Germinal center (tissue), 1 donor: Measurements from ENCODE around the gene GGT1.
"Not testable (repeated sequence)": the region's sequence is repeated elsewhere in the genome, so short reads cannot be mapped to it uniquely, and the experiment has no call there.

Experiments
- DNase-seq: peaks from one replicate; pipeline ENCODE4 v3.0.0; 2012; ENCODE audit warnings: mixed read lengths, low spot score

GGT1 gene

DNA sequence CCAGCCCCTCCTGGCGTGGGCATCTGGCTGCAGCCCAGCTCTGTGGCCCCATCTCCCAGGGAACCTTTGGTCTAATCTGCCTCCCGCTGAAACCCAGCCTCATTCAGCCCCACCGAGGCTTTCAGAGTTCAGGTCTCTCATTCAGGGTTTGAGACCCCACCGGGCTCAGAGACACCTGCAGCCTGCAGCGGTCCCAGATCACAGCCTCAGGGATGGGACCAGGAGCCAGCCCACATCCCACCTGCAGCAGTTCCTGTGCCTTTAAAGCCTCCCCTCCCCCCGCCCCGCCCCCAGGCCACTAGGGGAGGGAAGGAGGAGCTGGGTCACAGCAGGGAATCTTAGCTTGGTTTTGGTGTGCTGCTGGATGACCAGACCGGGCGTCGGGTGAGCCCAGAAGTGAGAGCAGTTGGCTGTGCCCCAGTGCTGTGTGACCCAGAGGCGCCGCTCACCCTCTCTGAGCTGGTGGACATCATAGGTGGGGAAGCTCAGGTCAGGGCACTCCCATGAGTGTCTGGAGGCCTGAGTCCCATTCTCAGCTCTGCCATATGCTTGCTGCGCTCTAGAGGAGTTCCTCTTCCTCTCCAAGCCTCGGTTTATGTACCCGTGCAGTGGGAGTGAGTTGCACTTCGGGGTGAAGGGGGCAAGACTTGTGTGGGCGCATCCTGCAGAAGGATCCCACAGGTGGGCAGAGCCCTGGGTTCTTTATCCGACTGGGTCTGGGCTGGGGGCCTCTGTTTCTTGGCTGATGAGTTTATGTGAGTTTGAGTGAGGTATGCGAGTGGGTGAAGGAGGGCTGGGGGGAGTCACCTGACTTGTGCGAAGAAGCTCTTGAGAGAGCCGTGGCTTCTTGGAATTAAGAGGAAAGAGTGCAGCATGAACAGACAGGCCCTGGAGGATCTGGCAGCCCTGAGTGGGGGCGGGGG lies at the start of gene GGT1:
Gene GGT1 (plus strand): TSS at position 347 of the 923 bp plus-strand sequence. CDS start 7,889 bp downstream, outside the sequence.
- not testable (repeated sequence) for DNase-seq

GRCh38 chr22:24553597-24554312 lies 49.2 kb upstream of the GGT1 start:
- DNase-seq: no peak

DNA sequence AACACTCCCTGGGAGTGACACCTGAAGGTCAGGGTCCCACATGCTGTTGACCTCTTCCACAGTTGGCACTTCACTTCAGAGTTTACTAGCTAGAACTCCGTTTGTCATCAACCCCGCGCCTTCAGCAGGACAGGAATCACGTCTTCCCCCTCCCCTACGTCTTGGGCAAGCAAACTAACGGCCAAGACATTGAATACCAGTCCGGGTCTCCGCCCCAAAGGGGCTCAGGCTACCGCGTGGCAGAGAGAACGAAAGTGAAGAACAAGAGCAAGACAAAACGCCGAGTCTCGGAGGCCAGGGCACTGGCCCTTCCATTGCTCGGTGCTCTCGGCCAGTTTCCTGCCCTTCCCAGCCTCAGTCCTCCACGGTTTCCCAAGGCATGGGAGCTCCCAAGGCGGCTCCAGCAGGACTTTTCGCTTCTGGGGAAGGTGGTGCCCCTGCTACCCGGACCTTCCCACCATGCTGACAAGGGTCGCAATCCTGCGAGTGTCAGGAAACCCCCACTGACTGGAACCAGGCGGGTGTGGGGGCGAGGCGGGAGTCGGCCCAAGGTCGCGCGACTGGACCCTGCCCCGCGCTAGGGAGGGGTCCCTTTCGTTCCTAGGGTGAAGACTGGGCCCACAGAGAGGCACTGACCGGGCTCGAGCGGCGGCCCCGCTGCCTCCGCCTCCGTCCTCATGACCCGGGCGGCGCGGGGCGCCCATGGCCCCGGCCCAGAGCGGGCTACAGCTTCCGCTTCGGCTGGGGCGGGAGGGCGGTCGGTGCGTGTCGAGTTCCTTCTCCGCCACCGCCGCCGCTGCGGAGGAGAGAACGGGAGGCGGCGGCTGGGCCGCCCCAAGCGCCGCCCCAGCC lies 48.5 kb upstream of the GGT1 start, which contains the start of gene GUCD1:
Gene GUCD1 (minus strand): TSS at position 826 of the 852 bp plus-strand sequence. CDS start 147 bp downstream, at position 679.
- DNase-seq: peak; percentile 36

DNA sequence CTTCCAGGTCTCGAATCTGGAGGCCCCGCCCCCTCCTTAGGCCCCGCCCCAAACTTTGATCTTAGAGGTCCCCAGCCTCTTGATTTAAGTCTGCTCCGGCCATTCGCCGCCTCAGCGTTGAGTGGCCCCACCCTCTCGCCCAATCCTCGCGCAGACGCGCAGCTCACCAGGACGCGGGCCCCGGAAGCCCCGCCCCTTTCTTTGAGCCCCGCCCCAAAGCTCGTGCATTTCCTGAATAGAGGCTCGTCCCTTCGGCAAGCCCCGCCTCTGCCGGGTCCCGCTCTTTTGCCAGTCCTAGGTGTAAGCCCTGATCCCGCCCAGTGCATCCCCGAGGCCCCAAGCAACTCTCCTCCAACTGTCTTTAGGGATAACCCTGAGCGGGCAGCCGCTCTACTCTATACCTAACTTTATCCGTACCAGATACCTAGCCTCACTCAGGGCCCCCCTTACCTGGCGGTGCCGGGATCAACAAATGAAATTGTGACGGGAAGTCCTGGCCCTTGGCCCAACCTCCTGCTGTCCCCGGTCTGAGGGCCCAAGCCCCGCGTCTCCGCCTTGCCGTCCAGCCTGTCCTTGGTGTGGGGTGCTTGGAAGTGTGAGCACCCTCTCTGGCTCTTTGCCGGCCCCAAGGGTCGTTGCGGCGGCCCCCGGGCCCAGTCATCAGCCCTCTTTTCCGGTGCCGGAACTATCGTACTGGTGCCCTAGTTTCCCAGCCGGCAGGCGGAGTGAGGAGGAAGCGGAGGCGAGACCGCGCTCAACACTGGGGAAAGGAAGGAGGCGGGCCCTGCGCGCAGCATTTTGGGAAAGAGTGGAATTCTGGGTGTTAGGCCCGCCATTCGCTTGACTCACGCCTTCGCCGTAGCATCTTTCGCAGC lies 47.6 kb upstream of the GGT1 start, which contains the start of gene SNRPD3:
Gene SNRPD3 (plus strand): TSS at position 835 of the 875 bp plus-strand sequence. CDS start 1,676 bp downstream, outside the sequence.
- DNase-seq: peak; percentile 100

GRCh38 chr22:24559471-24559870 lies 43.5 kb upstream of the GGT1 start:
- no peak for DNase-seq

DNA sequence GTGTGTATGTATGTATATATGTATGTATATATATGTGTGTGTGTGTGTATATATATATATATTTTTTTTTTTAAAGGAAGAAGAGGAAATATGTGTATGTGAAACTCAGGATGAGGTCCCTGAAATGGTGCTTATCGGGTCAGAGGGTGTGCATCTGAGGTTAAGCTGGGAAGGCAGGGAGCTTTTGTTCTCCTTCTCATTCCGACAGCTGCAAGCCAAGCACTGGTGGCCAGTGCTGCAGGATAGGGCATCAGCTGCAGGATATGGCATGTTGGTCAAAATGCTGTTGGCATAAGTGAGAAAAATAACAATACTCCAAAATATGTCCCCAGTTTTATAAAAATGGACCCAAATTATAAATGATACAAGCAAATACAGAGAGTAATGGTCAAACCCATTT lies 39.7 kb upstream of the GGT1 start:
- no peak for DNase-seq

DNA sequence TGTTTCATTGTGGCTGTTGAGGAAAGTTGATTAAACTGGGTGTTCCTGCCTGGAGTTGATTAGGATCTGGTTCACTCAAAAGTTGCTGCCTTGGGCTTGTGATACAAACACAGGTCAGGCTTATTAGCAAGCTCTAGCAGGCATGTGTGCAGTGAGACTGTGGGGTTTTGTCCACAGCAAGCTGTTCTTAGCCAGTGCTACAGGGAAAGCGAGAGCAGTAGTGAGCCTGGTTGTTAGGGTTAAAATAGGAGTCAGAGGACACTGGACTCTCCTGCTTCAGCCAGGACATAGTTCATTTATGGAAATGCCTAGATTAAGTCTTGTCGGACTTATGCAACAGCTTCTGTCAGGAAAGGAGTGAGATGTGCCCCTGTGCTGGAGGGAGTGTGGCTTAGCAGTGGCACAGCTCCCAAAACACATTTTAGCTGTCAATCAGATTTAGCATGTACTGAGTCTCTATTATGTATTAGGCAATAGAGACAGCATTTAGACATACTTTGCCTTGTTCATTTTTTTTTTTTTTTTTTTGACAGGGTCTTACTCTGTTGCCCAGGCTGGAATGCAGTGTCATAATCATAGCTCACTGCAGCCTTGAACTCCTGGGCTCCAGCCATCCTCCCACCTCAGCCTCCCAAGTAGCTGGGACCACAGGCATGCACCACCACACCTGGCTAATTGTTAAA lies 38.5 kb upstream of the GGT1 start:
- DNase-seq: no peak

- DNase-seq: no peak
Observed at GRCh38 chr22:24565077-24565476, 37.9 kb upstream of the GGT1 start.

DNA sequence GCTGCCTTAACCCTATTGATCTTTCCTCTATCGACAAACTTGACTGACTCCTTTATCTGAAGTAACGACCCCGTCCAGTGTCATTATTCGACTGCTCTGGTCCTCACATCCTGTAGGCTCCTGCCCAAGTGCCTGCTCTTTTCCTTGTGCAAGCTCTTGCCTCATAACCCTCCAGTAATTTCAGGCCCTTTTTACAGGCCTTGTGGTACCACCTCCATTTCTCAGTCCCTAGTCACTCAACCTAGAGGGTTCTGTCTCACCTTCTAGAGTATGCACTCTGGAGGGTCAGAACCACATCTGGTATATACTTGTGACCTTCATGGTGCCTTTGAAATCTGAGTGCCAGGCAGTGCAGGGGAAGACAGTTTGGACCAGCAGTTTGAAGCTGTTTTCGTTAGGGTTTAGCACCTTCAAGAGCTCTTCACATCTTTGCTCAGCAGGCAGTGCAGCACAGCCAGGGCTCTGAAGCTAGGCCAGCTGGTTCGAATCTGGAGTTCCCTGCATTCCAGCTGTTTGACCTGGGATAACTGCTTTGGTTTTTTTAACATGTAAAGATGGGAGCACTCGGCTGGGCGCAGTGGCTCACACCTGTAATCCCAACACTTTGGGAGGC lies 36.0 kb upstream of the GGT1 start:
- no peak for DNase-seq

GRCh38 chr22:24567668-24568067 lies 35.3 kb upstream of the GGT1 start:
- DNase-seq: no peak

DNA sequence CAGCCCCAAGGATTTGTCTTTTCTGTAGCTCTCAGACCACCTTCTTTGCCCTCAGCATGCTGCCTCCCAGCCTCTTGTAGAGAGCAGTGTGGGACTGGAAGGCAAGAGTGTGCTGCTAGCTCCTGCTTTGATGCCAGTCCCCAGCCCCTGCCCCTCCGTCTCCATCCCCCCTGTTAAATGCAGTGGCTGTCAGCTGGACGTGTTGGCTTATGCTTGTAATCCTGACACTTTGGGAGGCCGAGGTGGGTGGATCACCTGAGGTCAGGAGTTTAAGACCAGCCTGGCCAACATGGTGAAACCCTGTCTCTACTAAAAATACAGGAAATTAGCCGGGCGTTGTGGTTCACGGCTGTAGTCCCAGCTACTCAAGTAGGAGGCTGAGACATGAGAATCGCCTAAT lies 31.7 kb upstream of the GGT1 start:
- no peak for DNase-seq

DNA sequence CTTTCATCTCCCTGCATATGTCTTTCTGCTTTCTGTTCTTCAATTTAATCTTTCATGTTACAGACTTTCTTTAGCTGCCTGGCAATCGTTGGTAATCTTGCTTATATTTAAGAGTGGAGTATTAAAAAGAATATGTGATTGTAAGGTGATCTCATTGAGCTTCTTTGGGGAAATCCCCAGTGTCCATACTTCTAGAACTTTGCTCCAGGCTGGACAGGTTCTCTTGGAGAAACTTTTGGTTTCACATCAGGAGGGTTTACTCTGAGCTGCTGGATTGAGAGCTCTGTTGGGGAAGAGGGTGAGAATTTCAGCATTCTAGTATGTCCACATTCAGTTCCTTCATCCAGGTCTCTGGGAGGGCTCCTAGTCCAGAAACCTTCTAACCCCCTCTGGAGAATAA lies 26.2 kb upstream of the GGT1 start:
- no peak for DNase-seq

- DNase-seq: no peak
Observed at GRCh38 chr22:24578355-24579257, 24.4 kb upstream of the GGT1 start.

DNA sequence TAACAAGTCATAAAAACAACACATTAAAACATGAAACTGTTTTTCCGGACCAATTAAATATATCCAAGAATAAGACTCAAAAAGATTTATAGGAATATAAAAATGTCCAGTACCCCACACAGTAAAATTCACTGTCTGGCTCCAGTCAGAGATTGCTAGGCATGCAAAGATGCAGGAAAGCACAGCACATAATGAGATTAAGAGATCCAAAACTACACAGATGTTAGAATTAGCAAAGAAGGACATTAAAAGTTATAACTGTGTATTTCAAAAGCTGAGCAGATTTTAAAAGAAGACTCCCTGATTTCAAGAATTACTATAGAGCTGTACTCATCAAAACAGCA lies 23.8 kb upstream of the GGT1 start:
- DNase-seq: no peak

GRCh38 chr22:24580276-24580675 lies 22.7 kb upstream of the GGT1 start:
- no peak for DNase-seq

DNA sequence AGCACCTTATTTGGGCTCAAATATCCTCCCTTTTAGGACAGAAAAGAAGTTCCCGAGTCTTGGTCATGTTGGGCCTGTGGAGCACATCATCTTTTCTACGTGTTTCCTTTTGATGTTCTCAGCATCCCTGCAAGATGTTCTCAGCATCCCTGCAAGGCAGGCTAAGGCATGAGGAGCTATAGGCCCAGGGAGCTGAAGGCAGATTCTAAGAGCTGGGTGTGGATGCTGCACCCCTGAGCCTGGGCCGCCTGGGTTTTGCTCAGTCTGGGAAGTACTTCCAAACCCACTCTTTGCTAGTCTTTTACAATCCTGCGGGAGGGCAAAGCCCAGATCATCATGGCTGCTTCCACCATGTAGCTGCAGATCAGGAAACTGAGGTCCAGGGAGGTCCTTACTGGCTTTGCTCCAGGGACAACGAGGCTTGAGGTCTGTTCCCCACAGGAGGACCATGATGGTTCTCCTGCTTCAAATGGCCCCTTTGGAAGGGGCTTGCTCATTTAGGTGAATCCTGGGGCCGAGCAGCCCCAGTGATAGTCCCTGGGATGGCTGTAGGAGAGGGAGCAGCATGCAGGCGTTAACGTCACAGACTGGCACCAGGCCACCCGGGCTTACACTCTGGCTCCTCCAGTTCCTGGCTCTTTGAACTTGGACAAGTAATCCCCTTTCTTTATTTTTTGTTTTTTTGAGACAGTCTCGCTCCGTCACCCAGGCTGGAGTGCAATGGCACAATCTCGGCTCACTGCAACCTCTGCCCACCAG lies 20.8 kb upstream of the GGT1 start:
- DNase-seq: no peak

DNA sequence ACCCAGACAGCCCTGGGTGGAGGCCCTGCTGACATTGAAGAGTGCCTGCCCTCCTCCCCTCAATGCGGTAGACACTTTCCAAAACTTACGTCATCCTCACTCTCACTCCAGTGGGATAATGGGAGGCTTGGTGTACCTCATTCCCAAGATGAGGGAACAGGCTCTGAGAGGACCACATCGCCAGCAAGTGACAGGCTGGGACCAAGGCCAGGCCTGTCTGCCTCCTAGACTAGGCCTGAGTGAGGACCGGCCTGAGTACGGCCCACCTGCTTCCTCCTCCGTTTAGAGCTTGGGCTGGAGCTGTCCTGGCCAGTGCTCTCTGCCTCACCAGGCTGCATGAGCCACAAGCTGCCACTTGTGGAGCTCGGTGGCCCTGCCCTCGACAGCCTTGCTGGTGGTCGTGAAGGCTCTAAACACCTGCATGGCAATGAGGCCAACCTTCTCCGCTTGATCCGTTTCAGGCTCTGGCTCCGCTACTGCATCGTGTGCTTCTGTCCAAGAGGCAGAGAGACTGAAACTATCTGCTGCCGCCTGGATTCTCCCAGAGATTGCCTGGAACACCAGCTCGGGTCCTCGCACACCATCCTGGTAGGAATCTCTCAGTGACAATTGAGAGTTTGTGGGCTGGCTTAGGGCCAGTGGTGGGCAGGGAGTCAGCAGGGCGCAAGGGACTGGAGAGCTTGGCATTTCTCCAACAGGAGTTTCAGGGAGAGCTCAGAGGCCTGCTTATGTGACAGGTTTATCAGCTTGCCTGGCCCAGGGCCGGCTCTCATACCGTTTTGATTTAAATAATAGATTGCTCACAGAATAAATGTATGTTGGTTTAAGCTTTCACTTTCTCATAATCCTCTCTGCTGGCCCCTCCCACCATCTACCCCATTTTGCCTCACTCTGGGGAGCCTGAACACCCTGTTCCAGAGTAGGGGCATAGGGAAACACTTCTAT lies 19.5 kb upstream of the GGT1 start:
- DNase-seq: no peak
